Dedifferentiated amniotic fluid mesenchymal stem cell (primary cell): ENCODE results near the gene ADAMTS2.

Experiments used
- DNase-seq: peaks from one replicate; pipeline ENCODE4 v3.0.0-alpha.2; 2016; ENCODE audit errors: extremely low spot score

ADAMTS2 gene

DNA sequence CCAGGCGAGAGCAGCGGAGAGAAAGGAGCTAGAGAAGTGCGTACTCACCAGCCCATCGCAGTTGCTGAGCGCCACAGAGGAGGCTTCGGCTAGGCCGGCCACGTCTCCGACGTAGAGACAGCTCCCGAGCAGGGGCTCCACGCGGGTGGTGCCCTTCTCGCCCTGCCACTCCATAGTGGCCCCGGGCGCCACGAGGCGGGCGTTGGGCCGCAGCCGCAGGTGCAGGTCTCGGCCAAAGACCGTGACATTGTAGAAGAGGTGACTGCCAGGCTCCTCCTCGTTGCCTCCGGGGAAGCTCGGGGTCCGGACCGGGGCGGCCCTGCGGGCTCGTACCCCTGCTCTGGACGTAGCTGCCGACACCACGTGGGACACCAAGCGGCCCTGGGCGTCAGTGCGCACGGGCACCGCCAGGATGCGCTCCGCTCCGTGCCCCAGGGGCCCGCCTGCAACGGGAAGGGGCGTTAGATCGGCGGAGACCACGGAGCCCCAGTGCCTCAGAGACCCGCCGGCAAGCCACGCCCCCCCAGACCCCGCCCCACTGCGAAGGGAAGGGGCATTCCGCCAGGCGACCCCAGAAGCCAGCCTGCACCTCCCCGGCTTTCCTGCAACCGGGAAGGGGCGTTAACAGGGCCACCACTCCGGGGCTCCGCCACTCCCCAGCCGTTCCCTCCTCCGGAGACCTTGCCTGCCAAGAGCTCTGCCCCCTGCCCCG is 1.4 kb downstream of the ADAMTS2 start:
- DNase-seq: peak; percentile 24

DNA sequence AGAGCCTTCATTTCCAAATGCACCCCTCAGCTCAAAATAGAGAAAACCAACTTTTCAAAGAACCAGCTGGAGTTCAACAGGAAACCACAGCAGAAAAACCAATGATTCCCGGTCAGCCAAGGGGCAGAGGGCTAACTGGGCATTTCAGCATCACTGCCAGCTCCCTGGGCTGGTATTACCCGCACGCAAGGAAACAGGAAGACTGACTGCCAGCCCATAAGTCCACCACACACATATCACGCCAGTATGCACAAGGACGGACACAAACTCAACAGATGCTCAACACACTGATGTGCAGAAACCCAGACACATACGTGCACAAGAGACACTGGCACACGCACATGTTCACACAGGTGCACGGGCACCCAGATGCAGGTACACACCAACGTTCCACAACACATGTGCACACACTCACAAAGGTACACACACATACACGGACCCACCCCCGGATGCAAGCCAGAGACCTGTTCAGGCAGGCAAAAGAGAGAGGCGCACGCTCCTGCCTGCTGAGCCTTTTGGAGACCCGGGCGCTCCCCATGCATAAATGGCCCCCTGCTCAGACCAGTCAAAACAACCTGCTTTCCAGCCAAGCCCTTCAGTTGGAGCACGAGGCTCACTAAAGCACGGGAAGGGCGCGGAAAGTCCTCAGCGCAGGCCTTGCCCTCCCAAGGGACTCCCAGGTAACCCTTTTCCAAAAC is 2.1 kb downstream of the ADAMTS2 start:
- DNase-seq: no peak

DNA sequence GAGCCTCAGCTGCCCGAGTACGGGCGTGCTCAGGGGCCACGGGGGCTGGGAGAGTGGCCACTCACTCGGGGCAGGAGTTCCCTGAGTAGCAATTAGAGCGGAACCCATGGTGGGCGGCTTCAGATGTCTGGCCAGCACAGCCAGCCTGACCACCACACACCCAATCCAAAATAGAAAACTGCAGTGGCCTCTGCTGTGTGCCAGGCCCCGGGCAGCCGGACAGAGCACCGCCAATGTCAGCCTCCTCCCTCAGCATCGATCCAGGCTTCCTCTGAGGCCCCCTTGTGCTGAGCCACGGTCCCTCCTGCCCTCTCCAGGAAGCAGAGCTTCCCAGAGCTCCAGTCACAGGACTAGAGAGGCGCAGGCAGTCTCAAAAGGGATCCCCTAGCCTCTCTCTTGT is 2.7 kb downstream of the ADAMTS2 start:
- DNase-seq: peak; percentile 50

DNA sequence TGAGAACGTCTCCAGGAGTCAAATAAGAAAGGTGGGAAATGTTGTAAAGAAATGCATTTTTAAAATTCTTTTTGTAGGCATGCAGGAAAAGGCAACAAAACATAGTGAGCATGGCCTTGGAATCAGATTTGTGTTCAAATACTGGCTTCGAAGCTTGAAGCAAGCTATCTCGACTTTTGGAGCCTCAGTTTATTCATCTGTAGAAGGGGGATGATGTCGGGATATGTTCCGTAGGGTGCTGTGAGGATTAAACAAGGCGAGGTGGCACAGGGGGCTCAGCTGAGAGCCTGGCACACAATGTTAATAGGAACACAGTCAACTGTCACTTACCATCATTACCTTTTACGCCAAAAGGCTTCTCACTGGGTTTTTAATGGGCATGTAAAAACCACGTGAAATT is 4.8 kb downstream of the ADAMTS2 start:
- DNase-seq: no peak

DNA sequence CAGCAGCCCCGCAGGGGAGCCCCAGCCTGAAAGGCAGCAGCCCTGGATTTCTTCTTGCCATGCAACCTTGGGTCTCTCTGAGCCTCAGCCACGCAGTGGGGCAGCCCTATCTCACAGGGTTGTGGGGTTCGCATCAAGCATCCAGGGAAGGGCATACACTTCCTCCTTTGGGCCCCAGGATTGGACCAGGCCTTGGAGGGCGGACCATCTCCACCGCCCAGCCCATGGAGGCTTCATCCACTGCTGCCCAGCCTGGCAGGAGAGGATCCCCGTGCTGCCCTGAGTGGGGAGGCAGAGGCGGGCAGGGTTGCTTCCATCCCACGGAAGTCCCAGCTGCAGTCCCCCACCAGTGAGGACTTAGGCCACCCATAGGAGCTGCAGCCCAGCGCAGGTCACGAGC is 5.3 kb downstream of the ADAMTS2 start:
- no peak for DNase-seq

DNA sequence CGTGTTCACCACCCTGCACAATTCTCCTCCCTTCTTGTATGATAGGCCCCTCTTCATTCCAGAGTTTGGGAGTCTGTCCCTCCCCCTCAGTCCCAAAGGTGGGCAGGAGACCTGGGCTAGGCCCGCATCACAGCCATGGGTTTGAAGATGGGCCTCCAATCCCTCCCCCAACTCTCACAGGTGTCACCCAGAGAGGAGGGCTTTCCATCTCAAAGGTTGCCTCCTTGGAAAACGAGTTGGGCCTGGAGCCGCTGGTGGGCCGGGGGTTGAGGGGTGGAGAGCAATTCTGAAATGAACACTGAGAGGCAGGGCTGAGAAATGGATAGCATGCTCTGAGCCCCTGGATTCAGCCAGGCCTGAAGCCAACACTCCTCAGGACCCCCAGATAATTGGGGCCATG is 6.2 kb downstream of the ADAMTS2 start:
- DNase-seq: no peak

DNA sequence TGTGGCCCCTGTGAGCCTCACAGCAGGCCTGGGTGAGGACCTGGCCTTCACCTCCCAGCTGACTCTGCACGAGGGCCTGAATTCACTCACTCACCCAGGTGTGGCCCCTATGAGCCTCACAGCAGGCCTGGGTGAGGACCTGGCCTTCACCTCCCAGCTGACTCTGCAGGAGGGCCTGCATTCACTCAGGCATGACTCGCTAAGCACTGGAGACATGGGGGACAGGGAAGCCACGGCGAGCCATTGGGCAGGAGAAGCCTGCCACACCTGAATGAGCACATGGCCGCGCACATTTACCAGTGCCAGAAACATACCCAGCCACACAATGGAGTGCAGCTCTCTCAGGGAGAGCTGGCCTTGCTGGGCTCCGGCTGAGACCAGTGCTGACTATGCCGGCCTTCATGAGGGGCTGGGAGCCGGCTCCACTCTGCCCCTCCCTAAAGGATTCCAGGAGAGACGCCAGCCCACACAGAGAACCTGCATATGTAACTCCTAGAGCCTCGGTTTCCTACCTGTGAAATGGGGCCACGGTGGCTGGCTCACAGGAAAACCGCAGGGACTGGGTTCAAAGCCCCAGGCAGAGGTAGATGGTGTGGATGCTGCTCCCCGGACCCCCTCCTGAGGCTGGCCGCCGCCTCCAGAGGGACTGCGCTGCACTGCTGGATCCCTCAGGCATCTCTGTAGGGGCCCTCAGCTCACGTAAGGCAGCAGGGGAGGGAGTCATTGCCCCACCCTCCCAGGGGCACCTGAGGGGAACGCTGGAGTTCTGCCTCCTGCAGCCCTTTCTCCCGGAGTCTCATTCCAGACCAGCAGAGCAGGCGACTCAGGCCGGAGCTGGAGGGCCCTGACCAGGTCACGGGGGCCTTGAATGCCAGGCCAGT is 7.2 kb downstream of the ADAMTS2 start:
- DNase-seq: no peak

DNA sequence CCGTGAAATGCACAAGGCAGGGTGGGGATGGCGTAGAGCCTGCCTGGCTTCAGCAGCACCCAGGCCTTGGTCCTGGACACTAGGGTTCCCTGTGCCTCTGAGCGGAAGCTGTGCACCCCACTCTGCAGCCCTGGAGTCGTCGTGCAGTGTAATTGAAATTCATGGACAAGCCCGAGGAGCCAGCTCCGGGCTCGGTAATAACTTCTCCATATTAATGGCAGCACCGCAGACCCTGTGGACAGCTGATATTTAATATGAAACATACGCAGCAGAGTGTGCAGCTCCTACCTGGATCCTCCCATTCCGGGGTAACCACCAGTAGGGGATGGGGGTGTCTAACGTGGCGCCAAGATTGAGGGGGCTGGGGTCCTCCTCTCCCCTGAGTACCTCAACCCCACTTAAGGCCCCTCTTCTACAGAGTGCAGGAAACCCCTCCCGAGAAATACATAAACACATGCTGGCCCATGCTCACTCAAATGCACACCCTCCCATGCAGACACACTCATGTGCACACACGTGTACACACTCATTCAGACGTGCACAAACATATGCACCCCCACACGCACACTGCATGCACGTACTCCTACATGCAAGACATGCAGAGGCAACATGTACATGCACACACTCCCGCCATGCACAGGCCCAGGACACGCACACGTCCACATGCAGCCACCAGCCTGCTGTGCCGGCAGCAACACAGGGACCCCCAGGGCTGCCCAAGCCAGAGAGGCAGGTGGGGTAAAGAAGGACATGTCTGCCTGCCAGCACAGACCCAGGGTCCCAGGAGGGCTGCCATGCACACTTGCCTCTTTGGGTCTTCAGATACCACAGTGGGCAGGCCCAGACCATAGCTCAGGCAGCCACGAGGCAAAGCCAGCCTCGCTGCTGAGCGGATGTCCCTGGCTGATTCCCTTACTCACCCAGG is 8.1 kb downstream of the ADAMTS2 start:
- DNase-seq: no peak

DNA sequence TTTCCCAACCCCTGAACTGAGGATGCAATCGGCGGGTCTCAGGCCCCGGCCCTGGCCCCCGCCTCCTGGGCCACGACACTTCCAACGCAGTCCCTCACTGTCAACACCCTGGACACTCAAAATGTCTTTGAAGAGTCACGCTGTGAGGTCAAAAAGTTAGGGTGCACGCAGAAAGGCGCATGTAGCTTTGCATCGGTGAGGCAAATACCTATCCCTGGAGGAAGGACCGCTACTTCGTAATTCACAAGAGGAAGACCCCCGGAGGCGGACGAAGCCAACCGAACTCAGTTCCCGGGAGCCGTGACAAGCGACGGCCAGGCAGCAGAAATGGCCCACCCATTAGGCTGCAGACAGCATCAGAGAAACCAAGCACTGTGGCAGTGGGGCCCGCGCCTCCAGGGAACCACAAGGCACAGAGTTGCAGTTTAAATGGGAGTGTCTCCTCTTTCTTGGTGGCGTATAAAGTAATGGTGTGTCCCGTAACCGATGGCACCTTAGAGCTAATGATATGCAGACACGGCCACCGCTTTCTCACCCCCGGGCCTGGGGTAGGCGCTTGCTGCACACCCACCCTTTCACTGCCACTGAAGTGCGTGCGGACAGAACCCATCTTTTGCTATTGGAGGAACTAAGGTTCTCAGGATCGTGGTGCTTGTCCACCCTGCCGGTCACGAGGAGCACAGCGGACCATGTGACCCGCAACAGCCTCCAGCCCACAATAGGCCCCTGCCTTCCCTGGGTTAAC is 9.0 kb downstream of the ADAMTS2 start:
- DNase-seq: no peak

DNA sequence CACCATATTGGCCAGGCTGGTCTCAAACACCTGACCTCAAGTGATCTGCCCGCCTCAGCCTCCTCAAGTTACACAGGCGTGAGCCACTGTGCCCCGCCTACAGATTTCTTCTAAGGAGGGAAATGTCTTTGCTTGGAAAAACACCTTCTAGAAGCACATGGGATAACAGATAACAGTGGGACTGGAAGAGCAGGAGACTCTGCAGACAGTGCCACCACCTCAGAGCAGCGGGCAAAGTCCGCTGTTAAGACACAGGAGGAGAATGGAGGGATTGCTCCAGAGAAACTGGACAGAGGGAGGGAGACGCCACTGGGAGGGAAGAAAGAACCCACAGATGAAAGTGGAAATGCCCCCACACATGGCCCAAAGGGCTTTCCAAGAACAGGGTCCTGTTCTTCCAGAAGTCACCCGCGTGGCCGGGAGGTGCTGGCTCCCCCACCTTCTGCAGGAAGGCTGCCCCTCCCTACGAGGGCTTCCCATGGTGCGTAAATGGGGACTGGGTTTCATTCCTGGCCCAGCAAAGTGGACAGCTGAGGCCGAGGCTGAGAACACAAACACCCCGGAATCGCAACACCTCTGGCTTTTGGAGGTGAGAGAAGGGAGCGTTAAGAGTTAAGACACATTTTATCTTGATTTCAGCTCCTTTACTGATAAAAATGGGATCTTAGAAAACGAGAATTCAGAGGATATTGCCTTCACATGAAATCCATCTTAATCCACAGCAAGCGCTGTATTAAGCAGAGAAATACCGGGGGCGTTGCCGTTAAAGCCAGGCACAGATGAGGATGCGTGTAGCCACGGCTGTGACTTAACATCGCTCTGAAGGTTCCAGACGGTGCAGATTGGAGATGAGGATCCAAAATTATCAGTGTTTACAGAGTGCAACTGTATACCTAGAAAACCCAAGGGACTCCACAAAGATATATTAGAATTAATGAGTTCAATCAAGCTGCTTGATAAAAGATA is 11.2 kb downstream of the ADAMTS2 start:
- no peak for DNase-seq

DNA sequence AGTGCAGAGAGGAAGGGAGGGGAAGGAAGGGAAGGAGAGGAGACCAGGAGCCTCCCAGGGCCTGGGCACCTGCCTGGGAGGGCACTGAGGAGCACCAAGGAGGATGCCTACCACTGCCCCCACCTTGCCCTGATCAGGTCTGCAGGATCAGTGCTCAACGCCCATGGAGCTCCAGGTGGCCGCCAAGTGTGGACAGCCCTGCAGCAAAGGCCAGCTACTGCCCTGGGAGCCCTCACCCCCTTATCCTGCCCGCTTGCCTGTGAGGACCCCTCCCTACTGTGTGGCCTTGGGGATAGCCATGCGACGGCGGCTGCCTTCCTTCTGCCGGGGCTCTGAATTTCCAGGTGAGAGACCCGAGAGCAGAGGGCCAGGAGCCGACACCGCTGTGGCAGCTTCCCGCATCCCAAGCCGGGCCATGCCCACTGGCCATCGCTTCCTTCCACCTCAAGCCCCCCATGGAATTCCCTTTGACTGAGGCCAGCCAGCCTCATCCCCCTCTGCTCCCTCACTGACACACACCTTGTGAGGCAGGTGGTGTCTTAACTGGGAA is 12.4 kb downstream of the ADAMTS2 start:
- DNase-seq: no peak

DNA sequence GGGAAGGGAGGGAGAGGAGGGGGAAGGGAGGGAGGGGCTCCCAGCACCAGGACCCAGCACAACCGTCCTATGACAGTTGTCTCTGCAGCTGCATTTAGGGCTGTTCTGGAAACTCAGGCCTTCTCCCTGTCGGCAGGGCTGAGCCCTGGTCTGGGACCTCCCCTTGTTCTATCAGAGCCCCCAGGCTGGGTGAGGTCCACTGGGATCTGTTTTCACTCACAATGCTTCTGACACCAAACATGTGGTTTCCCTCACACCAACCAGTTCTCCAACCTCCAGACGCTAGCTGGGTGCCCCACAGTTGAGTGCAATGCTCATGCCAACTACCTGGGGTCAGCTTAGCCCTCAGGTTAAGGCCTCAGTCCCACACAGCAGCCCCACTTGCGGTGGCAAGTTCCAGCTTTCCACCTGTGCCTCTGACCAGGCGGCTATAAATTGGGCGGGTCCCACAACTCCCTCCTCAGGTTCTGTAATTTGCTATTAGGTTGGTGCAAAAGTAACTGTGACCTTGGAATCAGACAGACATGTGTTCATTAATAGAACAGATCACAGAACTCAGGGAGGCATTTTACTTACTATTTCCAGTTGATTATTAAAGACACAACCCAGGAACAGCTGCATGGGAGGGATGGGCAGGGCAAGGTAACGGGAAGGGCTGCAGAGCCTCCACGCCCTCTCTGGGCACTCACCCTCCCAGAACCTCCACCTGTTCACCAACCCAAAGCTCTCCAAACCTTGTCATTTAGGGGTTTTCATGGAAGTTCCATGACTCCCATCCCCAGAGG is 13.5 kb downstream of the ADAMTS2 start:
- DNase-seq: no peak

DNA sequence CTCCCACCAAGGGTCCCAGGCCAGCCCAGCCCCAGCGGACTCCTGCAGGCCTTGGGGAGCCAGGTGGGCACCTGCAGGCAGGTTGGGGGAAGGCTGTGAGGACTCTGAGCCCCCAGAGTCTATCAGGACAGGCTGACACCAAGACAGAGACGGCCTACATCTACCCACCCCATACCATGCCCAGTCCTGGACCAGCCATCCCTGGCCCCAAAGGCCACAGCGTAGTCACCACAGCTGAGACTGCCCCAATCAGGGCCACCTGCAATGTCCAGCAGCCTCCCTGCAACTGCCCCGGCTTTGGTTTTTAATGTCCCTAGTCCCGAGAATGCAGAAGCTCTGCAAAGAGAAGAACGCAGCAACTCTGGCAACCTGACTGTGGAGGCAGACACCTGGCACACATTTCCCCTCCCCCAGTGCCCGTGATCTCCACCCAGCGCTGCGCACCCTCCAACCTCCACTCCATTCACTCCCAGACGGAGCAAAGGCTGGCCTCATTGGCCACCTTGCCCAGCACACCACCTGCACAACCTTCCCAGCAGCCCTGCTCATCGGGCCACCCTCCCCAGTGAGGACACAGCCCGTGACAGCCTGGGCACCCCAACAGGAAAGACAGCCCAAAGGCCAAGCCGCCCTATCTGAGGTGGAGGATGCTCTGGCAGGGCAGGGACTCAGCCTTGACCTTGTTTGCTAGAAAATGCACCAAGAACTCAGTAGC is 14.9 kb downstream of the ADAMTS2 start:
- no peak for DNase-seq

DNA sequence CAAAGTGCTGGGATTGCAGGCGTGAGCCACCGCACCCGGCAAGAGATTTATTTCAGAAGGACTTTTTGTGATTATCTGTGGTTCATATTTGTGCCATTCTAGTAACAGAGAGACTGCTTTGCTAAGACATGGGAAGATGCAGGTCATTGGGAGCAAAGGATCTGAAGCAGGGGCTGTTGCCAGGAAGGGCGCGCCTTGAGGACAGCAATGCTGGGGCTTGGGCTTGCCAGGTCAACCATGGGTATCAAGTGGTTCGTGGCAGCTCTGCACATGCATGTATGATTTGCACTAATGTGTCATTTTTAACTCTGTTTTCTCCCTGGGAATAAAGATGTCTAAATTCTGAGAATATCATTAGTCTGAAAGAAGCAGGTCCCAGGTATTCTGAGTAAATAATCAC is 17.0 kb downstream of the ADAMTS2 start:
- DNase-seq: no peak

DNA sequence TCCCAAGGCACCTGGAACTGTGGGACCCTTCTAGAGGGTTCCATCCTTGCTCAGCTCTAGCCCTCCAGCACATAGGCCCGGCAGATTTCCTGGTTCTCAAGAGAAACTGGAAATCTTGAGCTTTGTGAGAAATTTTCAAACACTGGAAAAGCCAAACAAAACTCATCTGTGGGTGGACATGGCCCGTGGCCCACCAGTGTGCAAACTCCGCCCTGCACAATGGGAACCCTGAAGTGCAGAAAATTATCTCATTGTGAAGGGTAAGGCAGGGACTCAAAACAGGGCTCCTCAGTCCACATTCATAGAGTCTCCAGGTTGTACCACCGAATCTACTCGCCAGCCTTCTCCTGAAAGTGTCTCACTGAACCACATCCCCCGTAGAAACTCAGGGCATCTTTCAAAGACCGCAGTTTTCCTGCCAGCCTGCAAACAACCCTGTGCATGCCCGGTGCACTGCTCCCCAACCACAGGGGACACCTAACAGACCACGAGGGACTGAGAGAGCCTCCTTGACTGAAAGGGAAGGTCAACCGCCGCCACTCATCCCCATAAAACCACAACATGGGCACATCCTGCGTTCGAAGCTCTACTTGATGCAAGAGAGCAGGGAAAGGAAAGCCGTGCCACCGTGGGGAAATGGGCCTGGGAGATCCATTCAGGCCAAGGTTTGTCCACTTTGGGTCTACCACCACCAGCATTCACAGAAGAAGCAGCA is 18.1 kb downstream of the ADAMTS2 start:
- no peak for DNase-seq

DNA sequence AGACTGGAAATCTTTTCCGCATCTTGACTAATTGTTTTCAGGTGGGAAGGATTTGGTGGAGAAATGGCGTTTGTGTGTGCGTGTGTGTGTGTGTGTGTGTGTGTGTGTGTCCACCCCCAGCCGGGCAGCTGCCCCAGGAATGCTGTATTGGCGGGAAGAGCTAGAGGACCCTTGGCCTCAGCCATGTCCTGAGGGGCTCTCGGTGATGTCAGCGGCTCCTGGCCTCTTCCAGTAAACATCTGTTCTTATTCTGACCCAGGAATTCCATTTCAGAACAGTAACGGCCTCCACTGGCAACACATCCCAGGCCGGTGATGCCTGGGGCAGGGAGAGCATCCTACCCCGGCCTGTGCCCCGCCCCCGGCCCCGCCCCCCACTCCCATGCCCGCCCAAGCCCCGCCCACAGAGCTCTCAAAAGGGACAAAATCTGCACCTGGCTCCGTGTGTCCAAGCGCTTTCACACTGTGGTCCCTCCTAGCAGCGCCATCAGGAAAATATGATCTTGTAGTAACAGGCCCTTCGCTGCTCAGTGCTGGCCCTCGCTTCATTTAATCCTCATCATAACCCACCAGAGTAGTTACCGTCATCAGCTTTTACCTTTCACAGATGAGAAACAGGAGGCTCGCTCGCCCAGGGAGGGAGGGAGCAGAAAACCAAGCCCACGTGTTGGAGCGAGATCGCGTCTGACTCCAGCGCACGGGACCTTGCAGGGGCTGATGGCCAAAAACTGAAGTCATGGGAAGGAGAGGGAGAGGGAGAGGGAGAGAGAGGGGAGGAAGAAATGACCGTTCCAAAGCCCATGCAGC is 18.9 kb downstream of the ADAMTS2 start:
- DNase-seq: peak; percentile 24
